Measurements from ENCODE around the gene JMJD6.
A peak's percentile ranks its signal among the peaks of the same experiment; 100 is the strongest.
"Not testable (repeated sequence)": the region's sequence is repeated elsewhere in the genome, so short reads cannot be mapped to it uniquely, and the experiment has no call there.

Gene JMJD6

GRCh38 chr17:76736349-76737081, 10.1 kb upstream of the JMJD6 start:
- DNase-seq = peak; percentile 40 to 53

GRCh38 chr17:76735586-76736348, 9.4 kb upstream of the JMJD6 start:
- no peak for DNase-seq

- DNase-seq = peak; percentile 18 to 47
Measured at GRCh38 chr17:76735006-76735405, 8.6 kb upstream of the JMJD6 start.

GRCh38 chr17:76734080-76734840, 7.9 kb upstream of the JMJD6 start:
- DNase-seq = peak; percentile 70 to 73

GRCh38 chr17:76733618-76733957, 7.2 kb upstream of the JMJD6 start:
- DNase-seq = no peak

GRCh38 chr17:76732734-76733617, 6.6 kb upstream of the JMJD6 start:
- DNase-seq = no peak

- not testable (repeated sequence) for DNase-seq
Measured at GRCh38 chr17:76731800-76732733, 5.7 kb upstream of the JMJD6 start.

GRCh38 chr17:76727745-76728456, 1.5 kb upstream of the JMJD6 start:
- peak; percentile 27 to 51 for DNase-seq

GRCh38 chr17:76726776-76727718, 641 bp upstream of the JMJD6 start, which contains the start of gene METTL23:
METTL23 (plus strand) TSS chr17:76726839; CDS start chr17:76729711, 2,872 bp downstream.
- peak; percentile 53 to 69 for DNase-seq

GRCh38 chr17:76725580-76726230, 701 bp downstream of the JMJD6 start:
- DNase-seq = peak; percentile 68 to 69

- no peak for DNase-seq
Measured at GRCh38 chr17:76723812-76724211, 2.6 kb downstream of the JMJD6 start.

- not testable (repeated sequence) for DNase-seq
Measured at GRCh38 chr17:76722977-76723376, 3.4 kb downstream of the JMJD6 start.

- DNase-seq = no peak
Measured at GRCh38 chr17:76722279-76722678, 4.1 kb downstream of the JMJD6 start.

GRCh38 chr17:76721463-76721862, 4.9 kb downstream of the JMJD6 start:
- DNase-seq = no peak

GRCh38 chr17:76720941-76721340, 5.5 kb downstream of the JMJD6 start:
- no peak for DNase-seq

- no peak for DNase-seq
Measured at GRCh38 chr17:76720211-76720610, 6.2 kb downstream of the JMJD6 start.

- no peak for DNase-seq
Measured at GRCh38 chr17:76718516-76718915, 7.9 kb downstream of the JMJD6 start.

- no peak for DNase-seq
Measured at GRCh38 chr17:76716839-76717215, 9.6 kb downstream of the JMJD6 start.
